ENCODE results near the gene PARVA. TPM values are rescaled to one million over a fixed set of nuclear protein-coding genes. Genes with fewer than 3 reads are reported as not detected.

Gene PARVA
- total and polyA plus RNA-seq, 12 donors = 20.1 to 84.8 (median 67.0) TPM

GRCh38 chr11:12505183-12505582 lies 127.8 kb downstream of the PARVA start:
- peaks cover 0 to 51% (median 14%) of the 10 kb centered on the region in 9 donors for H3K4me1 ChIP-seq
- no peak overlapping the region for H3K27ac ChIP-seq

DNA sequence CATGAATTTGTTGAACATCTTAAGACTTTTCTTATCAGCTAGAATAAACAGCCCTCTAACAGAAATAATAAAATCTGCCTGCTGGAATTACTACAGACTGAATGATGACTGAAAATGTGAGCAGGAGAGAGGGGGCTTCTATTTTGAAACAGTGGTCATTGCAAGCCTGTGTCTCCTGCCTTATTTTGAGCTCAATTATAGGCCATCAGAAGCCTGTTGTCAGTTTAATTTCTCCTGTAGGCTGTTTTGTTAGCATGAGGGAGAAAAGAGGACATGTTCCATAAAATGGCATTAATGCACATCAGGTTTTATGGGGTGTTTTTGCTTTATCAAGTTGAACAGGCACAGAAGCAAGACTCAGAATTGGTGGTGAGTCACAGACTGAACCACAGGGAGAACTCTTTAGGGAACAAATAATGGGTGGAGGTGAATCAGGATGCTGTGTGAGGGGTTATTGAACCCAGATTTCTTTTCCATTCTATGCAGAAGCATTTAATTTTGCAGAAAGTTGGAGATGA lies 129.1 kb downstream of the PARVA start:
- intact Hi-C loops (cut with DNase I) = loop anchor here in 1 of 10 donors (5.0 kb wide), 1 partner anchor 91 kb away; no protein-coding TSS in a partner anchor
- H3K4me1 ChIP-seq = peaks cover 0 to 51% (median 14%) of the 10 kb centered on the region in 9 donors

More at GRCh38 chr11:12505183-12505582, 127.8 kb downstream of the PARVA start:
- no peaks in the 10 kb centered on the region for H3K27me3 ChIP-seq
- no peaks in the 10 kb centered on the region for H3K9me3 ChIP-seq
- ATAC-seq = no peak
- TF ChIP-seq, protein P1, sequence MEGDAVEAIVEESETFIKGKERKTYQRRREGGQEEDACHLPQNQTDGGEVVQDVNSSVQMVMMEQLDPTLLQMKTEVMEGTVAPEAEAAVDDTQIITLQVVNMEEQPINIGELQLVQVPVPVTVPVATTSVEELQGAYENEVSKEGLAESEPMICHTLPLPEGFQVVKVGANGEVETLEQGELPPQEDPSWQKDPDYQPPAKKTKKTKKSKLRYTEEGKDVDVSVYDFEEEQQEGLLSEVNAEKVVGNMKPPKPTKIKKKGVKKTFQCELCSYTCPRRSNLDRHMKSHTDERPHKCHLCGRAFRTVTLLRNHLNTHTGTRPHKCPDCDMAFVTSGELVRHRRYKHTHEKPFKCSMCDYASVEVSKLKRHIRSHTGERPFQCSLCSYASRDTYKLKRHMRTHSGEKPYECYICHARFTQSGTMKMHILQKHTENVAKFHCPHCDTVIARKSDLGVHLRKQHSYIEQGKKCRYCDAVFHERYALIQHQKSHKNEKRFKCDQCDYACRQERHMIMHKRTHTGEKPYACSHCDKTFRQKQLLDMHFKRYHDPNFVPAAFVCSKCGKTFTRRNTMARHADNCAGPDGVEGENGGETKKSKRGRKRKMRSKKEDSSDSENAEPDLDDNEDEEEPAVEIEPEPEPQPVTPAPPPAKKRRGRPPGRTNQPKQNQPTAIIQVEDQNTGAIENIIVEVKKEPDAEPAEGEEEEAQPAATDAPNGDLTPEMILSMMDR (IDR thresholded peaks at IDR 0.05) = no peak
- WGBS, 2 donors = 71 to 82% methylated on average over 2 of the region's 2 CpGs
- no peak overlapping the region for H3K4me3 ChIP-seq
- no peak for DNase-seq
- peaks cover 0 to 63% (median 4%) of the 10 kb centered on the region in 9 donors for H3K36me3 ChIP-seq
- intact Hi-C loops (cut with DNase I) = loop anchor here in 1 of 10 donors (5.0 kb wide), 1 partner anchor 92 kb away; no protein-coding TSS in a partner anchor

DNA sequence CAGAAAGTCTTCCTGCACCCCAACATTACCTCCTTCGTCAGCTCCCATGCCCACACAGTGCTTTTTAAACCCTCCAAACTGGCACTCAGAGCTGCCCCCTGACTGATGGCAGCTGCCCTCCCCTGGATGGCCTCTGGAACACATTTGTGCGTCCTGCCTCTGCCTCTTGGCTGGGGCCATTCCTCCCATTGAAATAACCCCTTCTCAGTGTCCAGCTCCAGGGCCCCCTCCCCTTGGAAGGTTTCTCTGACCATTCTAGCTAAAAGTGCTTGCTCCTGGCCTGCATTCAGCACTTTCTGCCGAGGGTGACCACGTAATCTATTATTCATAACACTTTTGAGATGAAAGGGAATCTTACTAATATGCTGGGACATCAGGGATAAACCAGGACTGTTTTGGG lies 130.0 kb downstream of the PARVA start:
- Histone ChIP-seq H3K9me3 (no peaks in the 10 kb centered on the region), H3K36me3 (peaks cover 0 to 76% (median 4%) of the 10 kb centered on the region in 9 donors), H3K4me1 (peaks cover 0 to 45% (median 12%) of the 10 kb centered on the region in 9 donors), H3K27me3 (no peaks in the 10 kb centered on the region), H3K27ac (peak overlapping the region in 3 of 10 donors; percentile 32 to 51 (median 48)), H3K4me3 (no peak overlapping the region)
- intact Hi-C loops (cut with DNase I) = loop anchor here in 1 of 10 donors (5.0 kb wide), 1 partner anchor 90 kb away; no protein-coding TSS in a partner anchor
- WGBS, 2 donors = 82% methylated on average over 4 of the region's 4 CpGs
- DNase-seq (no peak), ATAC-seq (no peak)
- TF ChIP-seq, protein P1 (IDR thresholded peaks at IDR 0.05) = no peak

More for the DNA sequence above, 129.1 kb downstream of the PARVA start:
- Histone ChIP-seq H3K9me3 (no peaks in the 10 kb centered on the region), H3K27me3 (no peaks in the 10 kb centered on the region), H3K36me3 (peaks cover 0 to 67% (median 4%) of the 10 kb centered on the region in 9 donors), H3K27ac (no peak overlapping the region), H3K4me3 (no peak overlapping the region)
- DNase-seq (no peak), ATAC-seq (no peak)
- TF ChIP-seq, protein P1 (IDR thresholded peaks at IDR 0.05) = no peak

DNA sequence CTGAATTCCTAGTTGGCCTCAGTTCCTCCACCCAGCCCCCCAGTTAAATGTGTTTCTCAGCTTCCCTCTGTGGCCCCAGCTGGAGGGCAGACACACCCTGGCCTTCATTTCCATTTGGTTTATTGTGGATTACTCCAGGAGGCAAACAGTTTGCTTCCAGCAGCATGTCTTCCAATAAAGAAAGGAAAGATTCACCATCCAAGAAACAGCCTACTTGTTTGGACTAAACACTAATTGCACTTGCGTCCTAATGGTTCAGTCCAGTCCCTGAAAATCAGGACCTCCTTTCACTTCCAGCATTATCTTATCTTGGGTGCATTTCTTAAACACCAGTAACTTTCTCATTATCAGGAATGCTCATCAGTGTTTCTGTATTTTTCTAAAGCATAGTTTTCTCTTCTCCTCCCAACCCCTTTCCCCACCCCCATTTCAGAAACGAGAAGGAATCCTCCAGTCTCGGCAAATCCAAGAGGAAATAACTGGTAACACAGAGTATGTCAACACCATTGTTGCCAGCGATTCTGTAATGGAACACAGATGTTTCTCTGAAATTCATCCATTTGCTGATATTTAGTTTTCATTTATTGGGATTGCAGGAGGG lies 130.9 kb downstream of the PARVA start:
- TF ChIP-seq, protein P1 (IDR thresholded peaks at IDR 0.05) = no peak
- H3K4me3 ChIP-seq = no peak overlapping the region
- ATAC-seq = peak in 7 of 8 donors; percentile 53 to 79 (median 74)
- WGBS, 2 donors = 51 to 52% methylated on average over 4 of the region's 4 CpGs
- H3K27me3 ChIP-seq = no peaks in the 10 kb centered on the region
- H3K9me3 ChIP-seq = no peaks in the 10 kb centered on the region
- intact Hi-C loops (cut with DNase I) = loop anchor here in 1 of 10 donors (5.0 kb wide), 1 partner anchor 89 kb away; no protein-coding TSS in a partner anchor
- H3K27ac ChIP-seq = peak overlapping the region in 4 of 10 donors; percentile 18 to 51 (median 40)
- peak in 1 of 2 donors; percentile 34 for DNase-seq
- H3K36me3 ChIP-seq = peaks cover 0 to 80% (median 4%) of the 10 kb centered on the region in 9 donors
- H3K4me1 ChIP-seq = peaks cover 0 to 37% (median 5%) of the 10 kb centered on the region in 9 donors
